HG02798 (cell line): ENCODE measurements around the gene SPECC1.
"Not testable (repeated sequence)": the region's sequence is repeated elsewhere in the genome, so short reads cannot be mapped to it uniquely, and the experiment has no call there.

Source experiments
- ATAC-seq: cut with Tn5 transposase; IDR thresholded peaks from one replicate; pipeline ENCODE4 v1.9.1; 2021; ENCODE audit warnings: mild to moderate bottlenecking; ENCODE audit not compliant: unreplicated experiment, poor library complexity

SPECC1 gene

DNA sequence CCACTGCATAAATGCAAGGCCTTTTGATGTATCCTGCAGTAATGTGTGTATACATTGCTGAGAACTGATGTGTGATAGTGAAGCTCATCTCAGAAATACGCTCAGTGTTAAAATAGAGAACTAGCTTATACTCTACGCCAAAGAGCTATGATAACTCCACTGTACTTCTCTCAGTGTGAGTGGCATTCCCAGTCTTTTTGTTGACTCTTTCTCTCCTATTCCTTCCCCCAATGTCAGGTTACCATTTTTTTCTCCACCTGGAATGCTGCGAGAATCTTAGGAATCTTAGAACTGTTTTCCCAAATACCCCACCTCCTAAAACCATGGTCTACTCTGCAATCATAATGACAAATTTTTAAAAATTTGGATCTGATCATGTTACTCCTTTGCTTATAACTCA, 342.2 kb downstream of the SPECC1 start:
- not testable (repeated sequence) for ATAC-seq

DNA sequence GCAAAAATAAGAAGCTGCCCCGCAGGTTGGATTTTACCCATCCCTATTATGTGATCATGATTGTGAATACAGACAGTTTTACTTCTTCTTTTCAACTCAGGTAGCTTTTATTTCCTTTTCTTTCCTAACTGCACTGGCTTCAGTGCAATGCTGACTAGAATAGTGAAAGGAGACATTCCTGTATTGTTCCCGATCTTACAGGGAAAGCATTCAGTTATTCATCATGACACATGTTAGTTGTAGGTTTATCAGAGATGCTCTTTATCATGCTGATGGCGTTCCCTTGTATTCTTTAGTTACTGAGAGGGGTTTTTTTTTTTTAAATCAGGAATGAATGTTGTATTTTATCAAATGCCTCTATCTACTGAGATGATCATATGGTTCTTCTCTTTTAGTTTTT, 343.4 kb downstream of the SPECC1 start:
- not testable (repeated sequence) for ATAC-seq

DNA sequence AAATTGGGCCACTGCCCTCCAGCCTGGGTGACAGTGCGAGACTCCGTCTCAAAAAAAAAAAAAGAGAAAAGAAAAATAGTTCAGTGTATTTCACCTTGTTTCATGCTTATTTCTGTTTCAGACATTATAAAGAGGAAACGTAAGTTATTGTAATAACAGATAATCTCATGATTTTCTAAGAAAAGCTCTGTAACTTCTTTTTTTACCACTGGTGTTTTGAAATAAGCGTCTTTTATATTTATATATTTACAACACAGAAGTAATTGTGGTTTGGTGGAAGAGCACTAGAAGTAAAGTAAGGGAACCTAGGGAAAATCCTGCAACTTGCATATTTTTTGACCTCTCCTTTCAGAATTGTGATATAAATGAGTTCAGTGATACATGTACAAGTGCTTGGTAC, 354.7 kb downstream of the SPECC1 start:
- ATAC-seq, result not testable (repeated sequence)
